IPS DF 4.7 (cell line): Measurements from ENCODE around the gene TBC1D25.

Experiments used
- DNase-seq: peaks from one replicate; pipeline ENCODE4 v3.0.0-alpha.2; 2013; ENCODE audit warnings: low spot score; ENCODE audit errors: extremely low read depth

The TBC1D25 gene

GRCh38 chrX:48539345-48540027 lies at the start of gene TBC1D25:
Gene TBC1D25 (plus strand): TSS chrX:48539714. CDS start chrX:48539798, 84 bp downstream.
- peak; percentile 64 for DNase-seq

GRCh38 chrX:48489892-48490291 lies 49.6 kb upstream of the TBC1D25 start:
- no peak for DNase-seq

GRCh38 chrX:48490661-48491060 lies 48.9 kb upstream of the TBC1D25 start:
- no peak for DNase-seq

- DNase-seq: no peak
Observed at GRCh38 chrX:48491809-48492208, 47.7 kb upstream of the TBC1D25 start.

GRCh38 chrX:48492293-48492910 lies 47.1 kb upstream of the TBC1D25 start:
- DNase-seq: no peak

GRCh38 chrX:48493890-48494364 lies 45.6 kb upstream of the TBC1D25 start:
- DNase-seq: no peak

- DNase-seq: no peak
Observed at GRCh38 chrX:48496660-48497059, 42.9 kb upstream of the TBC1D25 start.

GRCh38 chrX:48497871-48498270 lies 41.6 kb upstream of the TBC1D25 start:
- DNase-seq: no peak

GRCh38 chrX:48498374-48498809 lies 41.1 kb upstream of the TBC1D25 start:
- DNase-seq: no peak

- DNase-seq: no peak
Observed at GRCh38 chrX:48504261-48504660, 35.3 kb upstream of the TBC1D25 start.

GRCh38 chrX:48505481-48505880 lies 34.0 kb upstream of the TBC1D25 start:
- no peak for DNase-seq

GRCh38 chrX:48507246-48507645 lies 32.3 kb upstream of the TBC1D25 start:
- no peak for DNase-seq

- no peak for DNase-seq
Observed at GRCh38 chrX:48508400-48509244, 30.9 kb upstream of the TBC1D25 start, which contains the start of gene PORCN. Gene PORCN (plus strand): TSS chrX:48508992. CDS start chrX:48509821, 829 bp downstream.

GRCh38 chrX:48509245-48509590 lies 30.3 kb upstream of the TBC1D25 start:
- no peak for DNase-seq

GRCh38 chrX:48509619-48510018 lies 29.9 kb upstream of the TBC1D25 start:
- no peak for DNase-seq

- DNase-seq: no peak
Observed at GRCh38 chrX:48511560-48511959, 28.0 kb upstream of the TBC1D25 start.

GRCh38 chrX:48512371-48512935 lies 27.1 kb upstream of the TBC1D25 start:
- DNase-seq: no peak

GRCh38 chrX:48513670-48514069 lies 25.8 kb upstream of the TBC1D25 start:
- no peak for DNase-seq

GRCh38 chrX:48514126-48514806 lies 25.2 kb upstream of the TBC1D25 start:
- no peak for DNase-seq

GRCh38 chrX:48514868-48515460 lies 24.6 kb upstream of the TBC1D25 start:
- DNase-seq: no peak

- no peak for DNase-seq
Observed at GRCh38 chrX:48515842-48516241, 23.7 kb upstream of the TBC1D25 start.
